RWPE2 (cell line): ENCODE results near the gene C1orf35.

Experiments
- ATAC-seq: fragments of 200-7000 bp; cut with Tn5 transposase; 3 replicates; pipeline ENCODE4 v1.9.1; 2021; ENCODE audit warnings: low read depth
- DNase-seq: peaks from one replicate; pipeline ENCODE4 v3.0.0-alpha.2; 2020; ENCODE audit warnings: low spot score
- H3K27ac ChIP-seq: fragments of 450-650 bp; 2 replicates; pipeline ENCODE4 v1.5.1; 2017; ENCODE audit warnings: mild to moderate bottlenecking; ENCODE audit not compliant: poor library complexity, severe bottlenecking
- H3K27me3 ChIP-seq: fragments of 250-450 bp; sonication (Bioruptor Pico); 2 replicates; pipeline ENCODE4 v1.5.1; 2021; ENCODE audit warnings: mild to moderate bottlenecking, moderate library complexity; ENCODE audit not compliant: insufficient read depth, poor library complexity, severe bottlenecking
- H3K36me3 ChIP-seq: fragments of 250-450 bp; sonication (Bioruptor Pico); 2 replicates; pipeline ENCODE4 v1.5.1; 2020; ENCODE audit warnings: low read depth, mild to moderate bottlenecking, moderate library complexity
- H3K4me1 ChIP-seq: fragments of 250-450 bp; sonication (Bioruptor Pico); 2 replicates; pipeline ENCODE4 v1.5.1; 2021; ENCODE audit warnings: mild to moderate bottlenecking, moderate library complexity; ENCODE audit not compliant: insufficient read depth, poor library complexity, severe bottlenecking
- H3K4me3 ChIP-seq: fragments of 250-450 bp; sonication (Bioruptor Pico); 2 replicates; pipeline ENCODE4 v1.5.1; 2021; ENCODE audit warnings: mild to moderate bottlenecking, moderate library complexity; ENCODE audit not compliant: severe bottlenecking
- H3K9me3 ChIP-seq: fragments of 250-450 bp; sonication (Bioruptor Pico); 2 replicates; pipeline ENCODE4 v1.5.1; 2021; ENCODE audit warnings: mild to moderate bottlenecking, moderate library complexity; ENCODE audit not compliant: severe bottlenecking
- CTCF ChIP-seq: fragments of 450-650 bp; IDR thresholded peaks from one replicate; pipeline ENCODE4 v1.5.1; 2017; ENCODE audit warnings: mild to moderate bottlenecking, moderate library complexity; ENCODE audit not compliant: poor library complexity, severe bottlenecking

The C1orf35 gene

GRCh38 chr1:228139931-228140723 lies 37.0 kb upstream of the C1orf35 start, which contains the start of gene GUK1:
GUK1 (plus strand) TSS chr1:228140279; CDS start chr1:228140303, 24 bp downstream.
- Histone ChIP-seq H3K36me3 (peaks cover 8% of the 10 kb centered on the region), H3K27me3 (no peaks in the 10 kb centered on the region), H3K4me3 (peak within 1 kb of the TSS; percentile 92), H3K9me3 (no peaks in the 10 kb centered on the region), H3K27ac (peak within 1 kb of the TSS; percentile 69), H3K4me1 (no peaks in the 10 kb centered on the region)
- DNase-seq (peak; percentile 98), ATAC-seq (peak; percentile 89)
- TF ChIP-seq CTCF, result no peak

DNA sequence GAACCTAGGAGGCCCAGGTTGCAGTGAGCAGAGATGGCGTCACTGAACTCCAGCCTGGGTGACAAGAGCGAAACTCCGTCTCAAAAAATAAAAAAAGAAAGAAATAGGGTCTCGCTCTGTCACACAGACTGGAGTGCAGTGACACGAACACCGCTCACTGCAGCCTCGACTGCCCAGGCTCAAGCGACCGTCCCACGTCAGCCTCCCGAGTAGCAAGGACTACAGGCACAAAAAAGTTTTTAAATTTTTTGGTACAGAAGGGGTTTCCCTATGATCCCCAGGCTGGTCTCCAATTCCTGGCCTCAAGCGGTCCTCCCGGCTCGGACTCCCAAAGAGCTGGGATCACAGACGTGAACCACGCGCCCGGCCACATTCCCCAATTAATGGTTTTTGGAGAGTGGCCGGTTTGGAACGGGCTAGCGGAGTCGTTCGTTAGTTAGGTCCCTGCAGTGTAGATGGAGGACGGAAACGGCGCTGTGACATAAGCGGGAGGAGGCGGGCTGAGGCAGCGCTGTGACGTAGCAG lies 36.3 kb upstream of the C1orf35 start:
- no peak for DNase-seq
- no peak for TF ChIP-seq CTCF
- peak overlapping the region; percentile 69 for H3K27ac ChIP-seq
- H3K27me3 ChIP-seq, result no peaks in the 10 kb centered on the region
- H3K4me3 ChIP-seq, result peak overlapping the region; percentile 92
- no peaks in the 10 kb centered on the region for H3K4me1 ChIP-seq
- peaks cover 8% of the 10 kb centered on the region for H3K36me3 ChIP-seq
- no peaks in the 10 kb centered on the region for H3K9me3 ChIP-seq
- ATAC-seq, result no peak

GRCh38 chr1:228136901-228137300 lies 33.8 kb upstream of the C1orf35 start:
- H3K27ac ChIP-seq, result no peak overlapping the region
- H3K27me3 ChIP-seq, result no peaks in the 10 kb centered on the region
- no peak for TF ChIP-seq CTCF
- peaks cover 6% of the 10 kb centered on the region for H3K36me3 ChIP-seq
- H3K4me3 ChIP-seq, result no peak overlapping the region
- H3K9me3 ChIP-seq, result no peaks in the 10 kb centered on the region
- DNase-seq (no peak), ATAC-seq (no peak)
- no peaks in the 10 kb centered on the region for H3K4me1 ChIP-seq

DNA sequence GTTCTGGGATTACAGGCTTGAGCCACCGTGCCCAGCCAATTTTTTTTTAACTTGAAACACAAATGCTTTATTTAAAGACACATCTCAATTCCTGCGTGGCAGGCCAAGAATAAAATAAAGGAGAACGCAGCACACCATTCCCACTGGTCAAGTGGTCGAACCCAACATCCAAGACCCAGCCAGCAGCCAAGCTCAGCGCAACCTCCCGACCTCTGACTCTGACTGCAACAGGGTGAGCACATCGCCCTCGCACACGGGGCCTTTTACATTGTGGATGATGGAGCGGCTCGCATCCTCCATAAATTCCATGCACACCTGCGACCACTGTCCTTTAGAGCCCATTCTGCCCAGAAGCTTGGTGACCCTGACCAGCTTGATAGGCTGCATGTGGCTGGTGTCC lies 31.5 kb upstream of the C1orf35 start:
- H3K4me3 ChIP-seq, result no peak overlapping the region
- no peaks in the 10 kb centered on the region for H3K27me3 ChIP-seq
- H3K9me3 ChIP-seq, result no peaks in the 10 kb centered on the region
- no peak overlapping the region for H3K27ac ChIP-seq
- no peak for TF ChIP-seq CTCF
- peaks cover 5% of the 10 kb centered on the region for H3K4me1 ChIP-seq
- ATAC-seq (no peak), DNase-seq (no peak)
- H3K36me3 ChIP-seq, result no peaks in the 10 kb centered on the region

GRCh38 chr1:228131766-228132165 lies 28.6 kb upstream of the C1orf35 start:
- ATAC-seq (no peak), DNase-seq (no peak)
- Histone ChIP-seq H3K27ac (peak overlapping the region; percentile 44), H3K4me3 (no peak overlapping the region), H3K4me1 (peaks cover 5% of the 10 kb centered on the region), H3K9me3 (no peaks in the 10 kb centered on the region), H3K36me3 (no peaks in the 10 kb centered on the region), H3K27me3 (no peaks in the 10 kb centered on the region)
- no peak for TF ChIP-seq CTCF
